ENCODE results near the gene CMYA5. TPM values are rescaled to one million over a fixed set of nuclear protein-coding genes. Genes with fewer than 3 reads are reported as not detected.

CMYA5 gene
- total RNA-seq, result 1,000 to 10,000 TPM; 1,199 to 1,662 TPM

DNA sequence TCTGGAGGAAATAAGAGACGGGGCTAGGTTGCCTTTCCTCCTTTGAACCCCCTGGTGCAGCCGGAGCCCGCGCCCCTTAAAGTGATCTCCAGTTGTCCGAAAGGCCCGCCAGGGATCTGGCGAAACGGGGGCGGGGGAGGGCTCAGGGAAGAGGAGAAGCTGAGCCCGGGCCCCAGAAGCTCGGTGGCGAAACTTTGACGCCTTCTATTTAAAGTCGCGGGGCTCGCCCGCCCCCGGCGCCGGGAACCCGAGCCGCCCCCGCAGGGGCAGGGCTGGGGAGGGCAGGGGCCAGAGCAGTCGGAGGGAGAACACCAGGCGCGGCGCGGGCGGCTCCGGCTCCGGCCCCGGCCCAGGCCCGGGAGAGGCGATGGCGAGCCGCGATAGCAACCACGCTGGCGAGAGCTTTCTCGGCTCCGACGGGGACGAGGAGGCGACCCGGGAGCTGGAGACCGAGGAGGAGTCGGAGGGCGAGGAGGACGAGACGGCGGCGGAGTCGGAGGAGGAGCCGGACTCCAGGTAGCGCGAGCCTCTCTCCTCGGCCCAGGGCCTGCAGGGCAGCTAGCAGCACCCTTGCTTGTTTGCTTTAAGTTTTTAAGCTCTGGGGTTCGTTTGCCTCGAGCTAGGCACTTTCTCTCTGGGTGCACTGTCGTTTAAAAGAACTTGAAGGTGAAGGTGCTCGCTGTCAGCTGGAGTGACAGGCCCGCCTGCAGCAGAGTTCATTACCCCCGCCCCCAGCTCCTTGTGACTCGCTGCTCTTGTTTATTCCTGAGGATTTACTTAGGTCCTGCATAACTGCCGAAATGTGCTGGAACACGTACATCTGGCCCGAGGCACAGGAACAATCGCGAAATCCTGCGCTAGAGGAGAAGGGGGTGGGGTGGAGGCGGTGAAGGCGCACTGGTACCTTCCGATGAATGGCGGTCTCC, at the start of gene CMYA5:
Gene CMYA5 (plus strand): TSS at position 296 of the 926 bp plus-strand sequence. CDS start 72 bp downstream, at position 368.
- H3K27ac ChIP-seq, result peak within 1 kb of the TSS; percentile 86 to 96
- no peaks in the 10 kb centered on the region for H3K9me3 ChIP-seq
- peaks cover 3% of the 10 kb centered on the region for H3K36me3 ChIP-seq
- H3K27me3 ChIP-seq, result no peaks in the 10 kb centered on the region
- H3K4me1 ChIP-seq, result peaks cover 0 to 5% of the 10 kb centered on the region in 2 donors
- TF ChIP-seq CTCF (IDR thresholded peaks at IDR 0.05), result no peak
- no peak for DNase-seq (ENCODE audit: low spot score)
- peak within 1 kb of the TSS; percentile 64 to 75 for H3K4me3 ChIP-seq

- DNase-seq (ENCODE audit: low spot score), result no peak
- Histone ChIP-seq H3K36me3 (peaks cover 7% of the 10 kb centered on the region), H3K9me3 (no peaks in the 10 kb centered on the region), H3K27me3 (no peaks in the 10 kb centered on the region), H3K27ac (no peak overlapping the region), H3K4me1 (peaks cover 0 to 9% of the 10 kb centered on the region in 2 donors), H3K4me3 (no peak overlapping the region)
- no peak for TF ChIP-seq CTCF (IDR thresholded peaks at IDR 0.05)
Measured at GRCh38 chr5:79640571-79641055, 49.0 kb upstream of the CMYA5 start.

DNA sequence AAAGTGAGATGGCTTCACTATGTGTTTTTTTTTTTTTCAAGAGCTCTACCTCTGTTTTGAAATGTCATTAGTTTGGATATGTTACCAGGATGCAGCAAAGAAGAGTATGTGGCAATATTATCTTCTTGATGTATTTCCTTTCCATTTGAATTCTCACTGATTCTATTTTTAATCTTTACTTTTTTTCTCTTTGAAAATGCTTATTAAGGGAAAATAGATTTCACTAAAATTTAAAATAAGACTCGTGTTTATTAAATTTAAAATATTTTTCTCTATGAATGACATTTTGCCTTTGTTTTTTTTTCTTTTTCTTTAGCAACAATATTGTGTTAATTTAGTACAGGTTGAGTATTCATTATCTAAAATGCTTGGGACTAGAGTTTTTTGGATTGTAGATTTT, 48.2 kb upstream of the CMYA5 start:
- no peak overlapping the region for H3K27ac ChIP-seq
- no peak overlapping the region for H3K4me3 ChIP-seq
- no peak for TF ChIP-seq CTCF (IDR thresholded peaks at IDR 0.05)
- no peak for DNase-seq (ENCODE audit: low spot score)
- peaks cover 15% of the 10 kb centered on the region for H3K36me3 ChIP-seq
- H3K9me3 ChIP-seq, result no peaks in the 10 kb centered on the region
- H3K4me1 ChIP-seq, result peaks cover 0 to 9% of the 10 kb centered on the region in 2 donors
- H3K27me3 ChIP-seq, result no peaks in the 10 kb centered on the region

DNA sequence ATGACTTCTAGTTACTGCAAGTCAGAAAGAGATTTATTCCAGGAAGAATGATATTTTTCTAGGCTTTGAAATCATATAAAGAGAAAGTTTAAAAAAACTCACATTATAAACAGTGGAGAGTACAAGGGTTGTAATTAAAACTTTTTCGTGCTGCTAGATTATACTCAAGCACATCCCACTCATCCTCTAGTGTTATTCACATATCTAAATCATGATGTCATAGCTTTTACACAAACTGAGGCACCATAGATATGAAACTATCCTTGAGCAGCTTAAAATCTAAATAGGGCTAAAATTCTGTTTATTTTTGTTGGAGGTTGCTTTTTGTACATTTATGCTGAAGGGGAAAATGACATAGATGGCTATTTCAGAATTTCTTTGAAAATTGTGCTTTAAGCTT, 47.4 kb upstream of the CMYA5 start:
- Histone ChIP-seq H3K27me3 (no peaks in the 10 kb centered on the region), H3K4me1 (peaks cover 0 to 9% of the 10 kb centered on the region in 2 donors), H3K9me3 (no peaks in the 10 kb centered on the region), H3K27ac (no peak overlapping the region), H3K36me3 (peaks cover 22% of the 10 kb centered on the region), H3K4me3 (no peak overlapping the region)
- no peak for DNase-seq (ENCODE audit: low spot score)
- TF ChIP-seq CTCF (IDR thresholded peaks at IDR 0.05), result no peak

DNA sequence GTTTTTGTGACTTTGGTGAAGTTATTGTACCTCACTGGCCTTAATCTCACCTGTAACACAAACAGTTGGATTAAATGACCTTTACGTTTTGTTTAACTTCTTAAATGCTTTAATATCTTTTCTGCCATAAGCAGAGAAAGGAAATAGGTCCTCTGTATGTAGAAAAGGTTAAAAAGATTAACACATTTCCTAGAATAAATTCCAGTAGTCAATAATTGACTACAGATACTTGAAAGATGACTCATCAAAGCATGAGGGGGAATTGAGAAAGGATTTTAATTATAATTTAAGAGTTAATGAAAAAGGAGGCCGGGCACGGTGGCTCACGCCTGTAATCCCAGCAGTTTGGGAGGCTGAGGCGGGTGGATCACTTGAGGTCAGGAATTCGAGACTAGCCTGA, 35.8 kb upstream of the CMYA5 start:
- H3K4me1 ChIP-seq, result peaks cover 0 to 7% of the 10 kb centered on the region in 2 donors
- no peak for DNase-seq (ENCODE audit: low spot score)
- peaks cover 14% of the 10 kb centered on the region for H3K36me3 ChIP-seq
- TF ChIP-seq CTCF (IDR thresholded peaks at IDR 0.05), result no peak
- H3K9me3 ChIP-seq, result no peaks in the 10 kb centered on the region
- no peaks in the 10 kb centered on the region for H3K27me3 ChIP-seq
- H3K4me3 ChIP-seq, result no peak overlapping the region
- H3K27ac ChIP-seq, result no peak overlapping the region

Measured in right atrium auricular region (tissue), 2 donors.